HG02623 (cell line): ENCODE data around the gene RALGDS.
"Not testable (repeated sequence)": the region's sequence is repeated elsewhere in the genome, so short reads cannot be mapped to it uniquely, and the experiment has no call there.

Experiments
- ATAC-seq: cut with Tn5 transposase; IDR thresholded peaks from one replicate; pipeline ENCODE4 v1.9.1; 2021; ENCODE audit warnings: moderate library complexity; ENCODE audit not compliant: unreplicated experiment

The RALGDS gene

DNA sequence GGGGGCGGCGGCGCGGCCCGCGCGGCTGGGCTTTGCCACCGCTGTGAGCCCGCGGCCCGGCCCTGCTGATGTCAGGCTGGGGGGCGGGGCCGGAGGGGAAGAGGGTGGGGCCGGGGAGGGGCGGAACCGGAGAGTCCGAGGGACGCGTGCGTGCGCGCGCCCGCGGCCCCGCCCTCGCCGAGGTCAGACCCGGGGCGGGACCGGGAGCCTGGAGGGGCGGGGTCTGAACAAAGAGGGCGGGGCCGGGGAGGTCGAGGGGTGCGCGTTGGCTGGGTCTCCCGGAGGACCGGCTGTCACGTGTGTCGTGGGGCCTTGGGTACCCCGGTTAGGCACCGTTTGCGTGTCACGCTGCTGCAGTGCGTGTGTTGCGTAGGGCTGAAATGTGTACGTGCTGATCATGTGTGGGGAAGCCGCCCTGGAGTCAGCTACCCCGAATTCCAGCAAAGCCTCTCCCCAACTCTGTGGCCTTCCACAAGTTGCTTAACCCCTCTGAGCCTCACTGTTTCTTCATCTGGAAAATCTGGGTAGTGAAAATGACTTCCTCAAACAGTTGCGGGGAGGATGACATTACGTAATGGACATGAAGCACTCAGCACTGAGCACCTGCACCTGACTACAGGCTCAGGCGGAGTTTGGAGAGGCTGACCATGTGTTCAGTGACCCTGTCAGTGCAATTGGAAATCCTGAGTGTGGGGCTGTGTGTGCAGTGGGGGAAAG is at the start of gene RALGDS:
RALGDS (minus strand) TSS at position 43 of the 717 bp plus-strand sequence. CDS start 86 bp downstream, outside the sequence.
- ATAC-seq, result peak; percentile 66

DNA sequence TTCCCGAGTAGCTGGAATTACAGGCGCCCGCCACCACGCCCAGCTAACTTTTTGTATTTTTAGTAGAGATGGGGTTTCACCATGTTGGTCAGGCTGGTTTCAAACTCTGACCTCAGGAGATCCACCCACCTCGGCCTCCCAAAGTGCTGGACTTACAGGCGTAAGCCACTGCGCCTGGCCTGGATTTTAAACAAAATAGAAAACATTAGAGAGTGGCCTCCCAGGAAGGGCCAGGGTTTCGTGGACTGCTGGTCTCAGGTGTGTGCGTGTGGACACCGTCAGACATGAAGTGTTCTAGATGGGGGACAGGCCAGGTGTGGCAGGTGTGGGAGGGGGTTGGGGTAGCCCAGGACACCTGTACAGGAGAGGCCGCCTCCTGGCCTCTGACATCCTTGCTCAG is 49.7 kb upstream of the RALGDS start:
- no peak for ATAC-seq

DNA sequence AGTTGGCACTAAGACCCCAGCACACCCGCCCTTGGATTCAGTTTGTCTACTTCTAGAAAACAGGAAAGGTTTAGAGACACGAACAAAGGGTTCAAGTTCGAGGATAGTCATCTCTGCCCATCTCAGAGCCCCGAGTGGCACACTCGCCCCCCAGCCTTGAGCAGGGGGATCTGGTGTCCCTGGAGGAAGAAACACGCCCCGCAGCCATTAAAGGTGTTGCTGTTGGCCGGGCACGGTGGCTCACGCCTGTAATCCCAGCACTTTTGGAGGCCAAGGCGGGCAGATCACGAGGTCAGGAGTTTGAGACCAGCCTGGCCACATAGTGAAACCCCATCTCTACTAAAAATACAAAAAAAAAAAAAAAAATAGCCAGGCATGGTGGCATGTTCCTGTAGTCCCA is 48.6 kb upstream of the RALGDS start:
- ATAC-seq, result not testable (repeated sequence)

DNA sequence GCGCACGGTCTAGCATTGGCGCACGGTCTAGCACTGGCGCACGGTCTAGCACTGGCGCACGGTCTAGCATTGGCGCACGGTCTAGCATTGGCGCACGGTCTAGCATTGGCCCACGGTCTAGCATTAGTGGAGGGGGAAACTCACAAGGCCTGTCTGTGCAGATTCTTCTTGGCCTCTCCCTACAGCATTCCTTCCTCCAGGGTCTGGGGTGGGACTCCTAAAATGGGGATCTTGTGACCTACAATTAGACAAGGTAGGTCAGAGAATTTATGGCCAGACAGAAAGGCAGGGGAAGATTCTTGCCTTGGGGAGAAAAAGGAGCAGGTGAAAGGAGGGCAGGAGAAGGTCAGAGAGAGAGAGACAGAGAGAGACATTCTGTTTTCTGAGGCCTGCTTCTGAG is 48.1 kb upstream of the RALGDS start:
- no peak for ATAC-seq

DNA sequence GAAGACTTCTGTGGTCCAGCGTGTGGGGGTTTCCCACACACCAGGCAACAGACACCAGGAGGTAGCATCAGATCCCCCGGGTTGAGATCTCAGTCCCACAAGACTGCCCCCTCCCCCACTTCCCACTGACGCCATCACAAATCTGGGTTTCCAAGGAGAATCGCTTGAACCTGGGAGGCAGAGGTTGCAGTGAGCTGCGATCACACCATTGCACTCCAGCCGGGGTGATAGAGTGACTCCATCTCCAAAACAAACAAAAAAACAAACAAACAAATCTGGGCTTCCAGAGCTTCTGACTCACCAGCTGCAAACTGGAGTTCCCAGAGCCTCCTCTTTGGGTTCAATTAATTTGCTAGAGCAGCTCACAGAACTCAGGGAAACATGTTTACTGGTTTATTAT is 47.4 kb upstream of the RALGDS start:
- no peak for ATAC-seq

DNA sequence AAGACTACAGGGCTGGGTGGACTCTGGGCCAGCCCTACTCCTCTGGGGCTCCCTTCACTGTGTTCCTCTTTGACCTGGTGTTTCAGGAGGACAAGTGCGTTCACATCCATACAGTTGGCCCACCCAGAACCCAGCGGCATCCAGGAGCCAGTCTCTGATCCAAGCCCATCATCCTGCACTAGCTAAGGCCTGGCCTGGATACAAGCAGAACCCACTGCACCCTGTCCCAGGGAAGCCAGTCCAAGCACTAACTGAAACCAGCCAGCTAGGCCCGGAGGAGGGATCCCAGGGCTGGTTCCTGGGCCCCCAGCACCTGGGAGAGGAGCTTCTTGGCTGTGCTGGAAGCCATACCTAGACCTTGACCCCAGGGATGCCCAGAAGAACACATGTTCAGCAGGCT is 46.7 kb upstream of the RALGDS start:
- no peak for ATAC-seq

DNA sequence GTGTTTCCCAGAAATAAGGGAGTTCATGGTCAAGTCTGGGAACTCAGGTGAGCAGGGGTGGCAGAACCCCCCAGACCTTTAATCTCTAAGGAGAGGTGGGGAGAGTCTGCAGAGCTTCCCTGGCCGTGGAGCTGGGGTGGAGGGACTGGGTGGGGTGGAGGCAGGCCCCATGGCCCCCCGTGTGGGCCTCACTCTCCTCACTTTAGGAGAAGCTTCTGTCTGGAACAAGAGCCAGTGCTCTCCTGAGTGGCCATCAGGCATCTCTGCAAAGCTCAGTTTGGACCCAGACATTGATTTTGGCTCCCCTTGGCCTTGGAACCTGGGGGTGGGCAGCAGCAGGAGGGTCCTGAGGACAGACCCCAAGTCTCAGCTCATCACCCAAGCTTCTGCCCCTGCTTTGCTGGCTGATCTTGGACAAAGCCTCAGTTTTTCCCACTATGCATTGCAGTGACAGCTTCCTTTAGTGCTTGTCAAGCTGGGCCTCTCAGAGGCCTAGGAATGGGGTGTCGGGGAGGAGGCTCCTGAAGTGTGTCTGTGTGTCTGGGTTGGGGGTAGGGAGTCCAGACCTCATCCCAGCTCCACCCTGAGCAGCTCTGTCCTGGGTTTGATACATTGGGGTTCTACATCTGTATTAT is 46.2 kb upstream of the RALGDS start:
- ATAC-seq, result no peak

DNA sequence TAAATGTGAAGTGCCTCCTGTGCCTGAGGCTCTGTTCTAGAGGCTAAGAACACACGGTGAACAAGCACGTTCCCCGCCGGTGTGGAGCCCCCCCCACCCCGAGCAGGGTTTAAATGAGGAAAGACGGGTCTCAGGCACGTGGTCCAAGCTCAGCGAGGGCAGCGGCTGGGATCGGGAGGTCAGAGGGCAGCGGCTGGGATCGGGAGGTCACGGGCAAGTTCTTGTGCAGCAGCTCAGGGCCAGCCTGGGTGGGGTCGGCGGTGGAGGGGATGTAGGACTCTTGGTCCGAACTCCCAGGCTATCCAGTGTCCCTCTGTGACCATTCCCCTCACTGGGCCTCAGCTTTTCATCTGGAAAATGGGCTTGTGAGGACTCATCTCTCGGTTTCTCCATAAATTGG is 45.4 kb upstream of the RALGDS start:
- no peak for ATAC-seq

DNA sequence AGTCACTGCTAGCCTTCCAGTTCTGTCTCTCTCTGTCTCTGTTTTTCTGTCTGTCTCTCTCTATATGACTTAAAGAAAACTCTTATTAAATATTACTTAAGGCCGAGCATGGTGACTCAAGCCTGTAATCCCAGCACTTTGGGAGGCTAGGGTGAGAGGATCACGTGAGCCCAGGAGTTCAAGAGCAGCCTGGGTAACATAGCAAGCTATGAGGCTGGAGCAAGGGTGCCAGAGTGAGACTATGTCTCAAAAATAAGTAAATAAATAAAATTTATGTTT is 44.4 kb upstream of the RALGDS start:
- ATAC-seq, result no peak

DNA sequence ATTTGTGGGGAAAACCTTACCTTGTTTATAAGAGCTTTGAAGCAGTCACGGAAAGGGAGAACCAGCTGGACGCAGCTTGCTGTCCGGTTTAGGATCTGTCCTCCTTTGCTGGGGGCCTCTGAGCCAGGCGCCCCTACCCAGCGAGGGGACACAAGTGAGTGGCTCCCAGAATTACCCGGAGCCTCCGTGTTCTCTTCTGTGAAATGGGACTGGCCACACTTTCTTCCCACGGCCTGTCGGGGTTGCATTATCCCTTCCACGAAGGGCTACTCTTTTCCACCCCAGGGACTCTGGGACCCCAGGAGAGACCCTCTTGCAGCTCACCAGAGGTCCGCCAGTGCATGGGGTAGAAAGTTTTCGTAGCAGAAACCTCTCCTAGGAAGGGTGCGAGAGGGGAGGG is 43.2 kb upstream of the RALGDS start:
- ATAC-seq, result no peak

DNA sequence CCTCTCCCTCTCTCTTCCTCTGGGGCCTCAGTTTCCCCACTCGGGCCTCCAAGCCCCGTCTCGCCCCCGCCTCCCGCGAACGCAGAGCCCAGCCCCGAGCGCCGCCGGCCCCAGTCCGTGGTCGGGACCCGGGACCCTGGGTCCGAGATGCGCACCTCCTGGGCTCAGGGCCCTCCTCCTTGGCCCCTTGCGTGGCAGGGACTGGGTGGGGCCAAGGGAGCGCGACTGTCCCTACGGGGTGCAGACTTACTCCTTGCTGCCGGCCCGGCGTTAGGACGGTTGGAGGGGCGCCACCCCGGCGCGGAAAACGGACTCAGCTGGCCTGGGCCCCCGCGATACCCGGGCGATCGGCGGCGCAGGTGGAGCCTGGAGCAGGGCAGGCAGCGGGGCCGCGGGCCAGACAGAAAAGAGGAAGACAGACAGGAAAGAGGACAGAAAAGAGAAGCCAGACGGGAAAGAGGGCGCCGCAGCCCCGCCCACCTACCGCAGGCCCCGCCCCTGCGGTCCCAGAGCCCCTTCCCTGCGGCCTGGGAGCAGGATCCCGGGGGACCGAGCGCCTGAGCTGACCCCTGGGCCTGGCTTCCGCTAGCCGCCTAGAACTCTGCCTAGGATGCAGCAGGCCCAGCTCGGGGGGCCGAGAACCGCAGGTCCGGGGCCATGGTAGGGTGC is 42.6 kb upstream of the RALGDS start, which contains the start of gene GBGT1:
GBGT1 (minus strand) TSS at position 411 of the 669 bp plus-strand sequence. CDS start 1,502 bp downstream, outside the sequence.
- ATAC-seq, result no peak

DNA sequence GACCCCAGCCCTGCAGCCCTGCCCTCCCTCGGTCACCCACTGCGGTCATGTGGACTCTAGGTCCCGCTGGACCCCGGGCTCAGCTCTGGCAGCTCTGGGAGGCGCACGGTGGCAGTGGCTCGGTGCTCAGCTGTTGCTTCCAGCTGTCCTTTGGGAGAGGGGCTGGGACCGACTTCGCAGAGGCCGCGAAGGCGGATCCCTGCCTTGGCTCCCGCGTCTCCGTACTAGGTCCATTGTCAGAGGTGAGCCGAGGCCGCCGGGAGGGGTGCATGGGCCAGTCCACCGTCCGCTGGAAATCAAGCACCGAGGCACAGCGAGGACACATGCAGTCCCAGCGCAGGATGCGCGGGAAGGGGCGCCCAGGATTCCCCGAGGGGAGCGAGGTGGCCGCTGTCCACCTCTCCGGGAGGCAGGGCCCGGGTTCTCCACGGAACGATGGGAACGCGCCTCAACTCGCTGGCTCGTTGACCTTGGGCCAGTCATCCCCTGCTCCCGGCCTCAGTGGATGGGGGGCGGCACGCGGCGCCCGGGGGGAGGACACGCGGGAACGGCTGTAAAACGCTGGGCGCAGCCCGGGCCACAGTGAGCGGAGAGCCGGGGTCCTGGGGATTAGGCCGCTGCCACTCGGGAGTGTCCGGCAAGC is 41.9 kb upstream of the RALGDS start:
- ATAC-seq, result no peak

DNA sequence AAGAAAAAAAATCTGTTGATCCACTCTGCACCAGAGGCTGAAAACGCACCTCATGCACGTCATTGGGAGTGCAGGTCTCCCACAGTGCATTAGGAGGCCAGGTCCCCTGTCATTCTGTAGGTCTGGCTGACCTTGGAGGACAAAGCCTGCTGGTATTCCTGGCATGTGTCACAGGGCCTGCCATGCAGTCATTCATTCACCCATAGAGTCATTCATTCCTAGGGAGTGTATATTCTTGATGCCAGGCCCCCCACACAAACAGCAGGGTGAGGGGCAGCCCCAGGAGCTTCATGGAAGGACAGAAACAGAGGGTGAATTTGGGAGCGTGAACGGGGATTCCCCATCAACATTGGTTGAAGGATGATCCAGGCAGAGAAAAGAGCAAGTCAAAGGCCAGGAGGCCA is 40.5 kb upstream of the RALGDS start:
- ATAC-seq, result no peak

DNA sequence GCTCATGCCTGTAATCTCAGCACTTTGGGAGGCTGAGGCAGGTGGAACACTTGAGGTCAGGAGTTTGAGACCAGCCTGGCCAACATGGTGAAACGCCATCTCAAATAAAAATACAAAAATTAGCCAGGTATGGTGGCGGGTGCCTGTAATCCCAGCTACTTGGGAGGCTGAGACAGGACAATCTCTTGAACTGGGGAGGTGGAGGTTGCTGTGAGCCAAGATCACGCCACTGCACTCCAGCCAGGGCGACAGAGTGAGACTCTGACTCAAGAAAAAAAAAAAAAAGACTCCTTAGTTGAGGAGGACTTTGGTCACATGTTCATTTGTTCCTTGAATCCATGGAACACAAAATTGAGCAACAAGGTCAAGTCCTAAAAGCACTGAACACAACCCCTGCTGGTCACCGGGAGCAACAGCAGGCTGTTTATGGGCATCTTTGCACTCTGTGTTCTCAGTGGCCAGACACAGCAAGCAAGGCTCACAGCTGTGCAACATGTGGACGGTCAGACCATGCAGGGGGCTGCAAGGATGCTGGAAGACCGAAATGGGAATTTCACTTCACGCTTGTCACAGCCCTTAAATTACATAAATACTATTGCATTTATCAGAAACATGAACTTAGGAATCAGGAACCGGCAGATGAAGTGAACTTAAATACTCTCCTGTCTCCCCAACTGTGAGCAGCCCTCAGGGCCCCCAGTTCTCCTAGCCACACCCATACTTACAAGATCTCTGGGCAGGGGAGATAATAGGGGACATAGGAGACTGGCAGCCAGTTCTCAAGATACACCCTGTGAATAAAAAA is 39.9 kb upstream of the RALGDS start:
- ATAC-seq, result no peak

DNA sequence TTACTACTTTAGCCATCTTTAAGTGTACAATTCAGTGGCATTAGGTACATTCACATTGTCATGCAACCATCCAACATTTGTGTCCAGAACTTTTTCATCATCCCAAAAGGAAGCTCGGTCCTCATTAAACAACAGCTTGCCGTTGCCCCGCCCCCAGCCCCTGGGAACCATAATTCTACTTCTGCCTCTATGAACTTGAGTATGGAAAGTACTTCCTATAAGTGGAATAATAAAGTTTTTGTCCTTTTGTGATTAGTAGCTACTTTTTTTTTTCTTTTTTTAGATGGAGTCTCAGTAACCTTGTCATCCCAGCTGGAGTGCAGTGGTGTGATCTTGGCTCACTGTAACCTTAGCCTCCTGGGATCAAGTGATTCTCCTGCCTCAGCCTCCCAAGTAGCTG is 37.7 kb upstream of the RALGDS start:
- no peak for ATAC-seq

DNA sequence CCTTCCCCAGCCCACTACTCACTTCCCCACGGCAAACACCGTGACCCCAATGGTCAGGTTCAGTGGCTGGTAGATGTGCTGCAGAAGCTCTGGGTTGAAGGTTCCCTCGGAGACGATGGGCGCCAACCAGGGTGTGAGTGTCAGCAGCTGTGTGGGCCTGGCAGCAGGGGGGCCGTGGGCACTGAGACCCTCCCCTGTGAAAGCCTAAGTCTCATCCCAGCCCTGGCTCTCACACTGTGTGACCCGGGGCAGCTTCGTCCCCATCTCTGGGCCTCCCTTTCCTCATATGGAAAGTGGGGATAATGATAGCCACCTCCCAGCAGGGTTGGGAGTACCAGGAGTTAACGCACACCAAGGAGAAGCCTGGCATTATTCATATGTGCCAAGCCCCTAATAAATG is 34.1 kb upstream of the RALGDS start:
- ATAC-seq, result no peak

DNA sequence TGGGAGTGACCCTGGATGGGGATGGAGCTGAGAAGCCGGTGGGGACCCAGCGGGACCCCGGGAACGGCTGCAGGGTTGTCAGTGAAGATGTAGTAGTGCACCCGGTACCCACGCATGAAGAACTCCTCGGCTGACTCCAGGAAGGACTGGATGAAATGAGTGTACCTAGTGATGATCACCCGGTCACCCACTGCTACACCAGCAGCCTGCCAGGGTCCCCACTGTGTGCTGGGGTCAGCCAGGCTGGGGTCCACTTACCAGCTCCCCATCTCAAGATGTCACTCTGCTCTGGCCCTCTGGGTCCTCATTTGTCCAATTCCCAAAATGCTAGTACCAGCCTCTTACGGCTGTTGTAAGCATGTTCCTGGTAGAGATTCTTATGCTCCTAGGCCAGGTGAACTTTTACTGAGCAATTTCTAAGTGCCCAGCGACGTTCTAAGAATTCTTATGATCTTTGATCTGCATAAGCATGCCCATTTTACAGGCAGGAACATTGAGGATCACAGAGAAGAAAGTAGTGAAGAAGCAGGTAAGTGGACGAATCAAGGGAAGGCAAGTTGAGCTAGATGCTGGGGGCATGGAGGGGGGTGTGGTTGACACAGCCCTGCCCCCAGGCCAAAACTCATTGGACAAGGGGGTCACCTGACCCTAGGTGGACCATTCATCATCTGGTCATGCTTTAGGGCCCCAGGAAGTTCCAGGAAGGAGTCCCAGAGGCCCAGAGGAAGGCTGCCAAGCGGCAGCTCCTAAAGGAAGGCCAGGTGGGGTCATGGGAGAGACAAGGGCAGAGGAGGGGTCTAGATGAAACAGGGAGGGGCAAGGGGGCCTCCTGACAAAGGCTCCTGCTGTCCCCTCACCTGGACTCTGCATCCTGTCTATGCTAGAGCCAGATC is 33.3 kb upstream of the RALGDS start:
- ATAC-seq, result no peak

DNA sequence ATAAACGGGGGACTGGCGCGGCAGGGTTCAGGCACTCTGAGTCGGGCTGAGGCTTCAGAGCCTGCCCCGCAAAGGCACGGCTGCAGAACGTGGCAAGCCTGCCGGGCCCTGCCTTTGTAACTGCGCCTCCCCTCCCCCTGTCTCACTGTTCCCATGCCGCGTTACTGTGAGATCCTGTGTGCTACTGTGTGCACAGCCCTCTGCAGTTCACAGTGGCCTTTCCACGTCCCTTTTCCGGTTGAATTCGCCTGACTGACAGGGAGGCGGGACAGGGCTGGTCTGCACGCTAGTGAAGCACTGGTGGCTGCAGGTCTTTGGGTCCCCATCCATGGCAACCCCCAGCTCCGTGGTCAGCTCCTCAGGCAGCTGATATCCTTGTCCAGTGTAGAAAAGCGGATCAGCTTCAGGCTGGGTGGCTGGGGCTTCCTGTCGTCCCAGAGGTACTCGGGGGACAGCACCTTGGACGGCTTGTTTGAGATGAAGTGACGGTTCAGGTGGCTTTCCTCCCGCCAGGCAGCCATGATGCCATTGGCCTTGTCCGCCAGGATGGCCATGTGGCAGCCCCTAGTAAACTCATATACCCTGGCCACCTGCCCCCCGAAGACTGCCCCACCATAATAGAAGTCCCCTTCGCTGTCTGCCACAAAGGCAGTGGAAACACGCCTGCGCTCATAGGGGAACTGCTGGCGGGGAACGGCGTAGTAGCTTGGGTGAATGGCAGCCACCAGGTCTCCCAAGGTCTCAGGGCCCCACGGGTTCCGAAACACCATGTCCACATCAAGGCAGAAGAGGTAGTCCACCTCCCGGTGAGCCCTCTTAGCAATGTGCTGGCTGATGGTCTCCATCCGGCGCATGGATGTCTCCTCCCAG is 32.4 kb upstream of the RALGDS start:
- no peak for ATAC-seq
